Naive B cell (primary cell): ENCODE data around the gene PRIMA1. TPM values are rescaled to one million over a fixed set of nuclear protein-coding genes. Genes with fewer than 3 reads are reported as not detected.
A peak's percentile ranks its signal among the peaks of the same experiment; 100 is the strongest.

Experiments
- ATAC-seq, 2 donors: fragments of 150-1000 bp; cut with Tn5 transposase; 2 replicates each; pipeline ENCODE4 v1.10.0; 2021; ENCODE audit warnings: low read depth in 2 of 2, mild to moderate bottlenecking in 2 of 2, moderate library complexity in 2 of 2
- DNase-seq: peaks from one replicate; pipeline ENCODE4 v3.0.0; 2022
- H3K27ac Mint-ChIP-seq, 6 donors: one replicate each; pipeline ENCODE4 v1.8.0; 2020 to 2022; ENCODE audit warnings: mild to moderate bottlenecking in 6 of 6, mixed read lengths in 6 of 6, moderate library complexity in 5 of 6, inconsistent platforms in 2 of 6
- H3K27me3 Mint-ChIP-seq, 3 donors: one replicate each; pipeline ENCODE4 v1.8.0; 2021 to 2022; ENCODE audit warnings: mixed read lengths in 3 of 3, mild to moderate bottlenecking in 1 of 3
- H3K36me3 Mint-ChIP-seq, 2 donors: one replicate each; pipeline ENCODE4 v1.8.0; 2020 to 2022; ENCODE audit warnings: mixed read lengths in 2 of 2, inconsistent platforms in 1 of 2, mild to moderate bottlenecking in 1 of 2
- H3K4me1 Mint-ChIP-seq, 3 donors: one replicate each; pipeline ENCODE4 v1.8.0; 2020 to 2022; ENCODE audit warnings: mixed read lengths in 3 of 3, inconsistent platforms in 1 of 3, mild to moderate bottlenecking in 1 of 3, moderate library complexity in 1 of 3
- H3K4me3 Mint-ChIP-seq, 8 donors: one replicate each; pipeline ENCODE4 v1.8.0; 2020 to 2022; ENCODE audit warnings: mild to moderate bottlenecking in 8 of 8, mixed read lengths in 8 of 8, moderate library complexity in 8 of 8, inconsistent platforms in 2 of 8
- H3K9me3 Mint-ChIP-seq, 7 donors: one replicate each; pipeline ENCODE4 v1.8.0; 2020 to 2022; ENCODE audit warnings: mixed read lengths in 7 of 7, mild to moderate bottlenecking in 5 of 7, inconsistent platforms in 2 of 7, moderate library complexity in 1 of 7
- polyA plus RNA-seq, 6 donors: library from polyadenylated mRNA; unstranded; fragments of 300-500 nt; fragmentation: Illumina TruSeq; gene quantifications; one replicate each; pipeline ENCODE4 v1.2.3, GENCODE V29; 2021; ENCODE audit warnings: low read depth in 6 of 6

Gene PRIMA1
- polyA plus RNA-seq, 6 donors from 2014 or later, result not detected

GRCh38 chr14:93703941-93704340 lies 84.3 kb downstream of the PRIMA1 start:
- Mint-ChIP-seq H3K27ac (no peak overlapping the region), H3K36me3 (no peaks in the 10 kb centered on the region), H3K9me3 (peaks cover 4 to 36% (median 16%) of the 10 kb centered on the region in 7 donors), H3K4me3 (no peak overlapping the region), H3K4me1 (no peaks in the 10 kb centered on the region), H3K27me3 (peaks cover 11 to 39% (median 22%) of the 10 kb centered on the region in 3 donors)
- no peak for ATAC-seq
- DNase-seq, result no peak

GRCh38 chr14:93702946-93703345 lies 85.3 kb downstream of the PRIMA1 start:
- Mint-ChIP-seq H3K9me3 (peaks cover 4 to 40% (median 19%) of the 10 kb centered on the region in 7 donors), H3K27ac (no peak overlapping the region), H3K4me3 (no peak overlapping the region), H3K27me3 (peaks cover 7 to 39% (median 22%) of the 10 kb centered on the region in 3 donors), H3K4me1 (no peaks in the 10 kb centered on the region), H3K36me3 (no peaks in the 10 kb centered on the region)
- no peak for DNase-seq
- no peak for ATAC-seq

GRCh38 chr14:93701562-93701961 lies 86.7 kb downstream of the PRIMA1 start:
- no peak for DNase-seq
- no peak overlapping the region for H3K27ac Mint-ChIP-seq
- no peak for ATAC-seq
- H3K4me3 Mint-ChIP-seq, result no peak overlapping the region
- H3K27me3 Mint-ChIP-seq, result peaks cover 7 to 39% (median 22%) of the 10 kb centered on the region in 3 donors
- no peaks in the 10 kb centered on the region for H3K4me1 Mint-ChIP-seq
- no peaks in the 10 kb centered on the region for H3K36me3 Mint-ChIP-seq
- peaks cover 4 to 49% (median 25%) of the 10 kb centered on the region in 7 donors for H3K9me3 Mint-ChIP-seq

GRCh38 chr14:93700928-93701327 lies 87.4 kb downstream of the PRIMA1 start:
- Mint-ChIP-seq H3K27me3 (peaks cover 7 to 39% (median 22%) of the 10 kb centered on the region in 3 donors), H3K9me3 (peaks cover 4 to 53% (median 26%) of the 10 kb centered on the region in 7 donors), H3K27ac (peak overlapping the region in 1 of 6 donors; percentile 13), H3K36me3 (no peaks in the 10 kb centered on the region), H3K4me1 (no peaks in the 10 kb centered on the region), H3K4me3 (no peak overlapping the region)
- ATAC-seq, result no peak
- no peak for DNase-seq

- no peaks in the 10 kb centered on the region for H3K36me3 Mint-ChIP-seq
- H3K27me3 Mint-ChIP-seq, result peaks cover 14 to 17% (median 14%) of the 10 kb centered on the region in 3 donors
- H3K4me3 Mint-ChIP-seq, result no peak overlapping the region
- no peaks in the 10 kb centered on the region for H3K4me1 Mint-ChIP-seq
- ATAC-seq (no peak), DNase-seq (no peak)
- peaks cover 3 to 17% (median 13%) of the 10 kb centered on the region in 7 donors for H3K9me3 Mint-ChIP-seq
- H3K27ac Mint-ChIP-seq, result no peak overlapping the region
Measured at GRCh38 chr14:93693914-93694313, 94.4 kb downstream of the PRIMA1 start.

- Mint-ChIP-seq H3K9me3 (peaks cover 0 to 5% (median 3%) of the 10 kb centered on the region in 7 donors), H3K27ac (no peak overlapping the region), H3K36me3 (no peaks in the 10 kb centered on the region), H3K4me1 (no peaks in the 10 kb centered on the region), H3K27me3 (peaks cover 32 to 40% (median 34%) of the 10 kb centered on the region in 3 donors), H3K4me3 (no peak overlapping the region)
- no peak for DNase-seq
- no peak for ATAC-seq
Measured at GRCh38 chr14:93691042-93691780, 97.1 kb downstream of the PRIMA1 start.

- H3K36me3 Mint-ChIP-seq, result no peaks in the 10 kb centered on the region
- no peaks in the 10 kb centered on the region for H3K4me1 Mint-ChIP-seq
- H3K27ac Mint-ChIP-seq, result no peak overlapping the region
- peaks cover 39 to 47% (median 40%) of the 10 kb centered on the region in 3 donors for H3K27me3 Mint-ChIP-seq
- H3K4me3 Mint-ChIP-seq, result no peak overlapping the region
- DNase-seq, result no peak
- no peak for ATAC-seq
- peaks cover 0 to 3% (median 0%) of the 10 kb centered on the region in 7 donors for H3K9me3 Mint-ChIP-seq
Measured at GRCh38 chr14:93690146-93690545, 98.1 kb downstream of the PRIMA1 start.

- H3K9me3 Mint-ChIP-seq, result peaks cover 0 to 3% (median 0%) of the 10 kb centered on the region in 7 donors
- H3K36me3 Mint-ChIP-seq, result no peaks in the 10 kb centered on the region
- no peak overlapping the region for H3K4me3 Mint-ChIP-seq
Measured at GRCh38 chr14:93688820-93689219, 99.5 kb downstream of the PRIMA1 start.

GRCh38 chr14:93688239-93688666 lies 100.0 kb downstream of the PRIMA1 start:
- no peak for DNase-seq
- H3K4me1 Mint-ChIP-seq, result no peaks in the 10 kb centered on the region
- H3K9me3 Mint-ChIP-seq, result peaks cover 0 to 3% (median 0%) of the 10 kb centered on the region in 7 donors
- peaks cover 35 to 47% (median 39%) of the 10 kb centered on the region in 3 donors for H3K27me3 Mint-ChIP-seq
- peak overlapping the region in 1 of 8 donors; percentile 29 for H3K4me3 Mint-ChIP-seq
- ATAC-seq, result no peak
- H3K27ac Mint-ChIP-seq, result no peak overlapping the region
- no peaks in the 10 kb centered on the region for H3K36me3 Mint-ChIP-seq

More at GRCh38 chr14:93688820-93689219, 99.5 kb downstream of the PRIMA1 start:
- Mint-ChIP-seq H3K4me1 (no peaks in the 10 kb centered on the region), H3K27ac (peak overlapping the region in 1 of 6 donors; percentile 16), H3K27me3 (peaks cover 35 to 47% (median 39%) of the 10 kb centered on the region in 3 donors)
- DNase-seq (no peak), ATAC-seq (no peak)

GRCh38 chr14:93686268-93686667 lies 102.0 kb downstream of the PRIMA1 start:
- Mint-ChIP-seq H3K36me3 (no peaks in the 10 kb centered on the region), H3K27me3 (peaks cover 37 to 47% (median 38%) of the 10 kb centered on the region in 3 donors), H3K4me3 (no peak overlapping the region), H3K4me1 (no peaks in the 10 kb centered on the region), H3K9me3 (peaks cover 0 to 3% (median 0%) of the 10 kb centered on the region in 7 donors), H3K27ac (no peak overlapping the region)
- ATAC-seq, result no peak
- no peak for DNase-seq

- Mint-ChIP-seq H3K36me3 (no peaks in the 10 kb centered on the region), H3K4me3 (no peak overlapping the region), H3K4me1 (no peaks in the 10 kb centered on the region), H3K27ac (no peak overlapping the region), H3K9me3 (peaks cover 0 to 3% (median 0%) of the 10 kb centered on the region in 7 donors), H3K27me3 (peaks cover 34 to 46% (median 43%) of the 10 kb centered on the region in 3 donors)
- ATAC-seq (no peak), DNase-seq (no peak)
Measured at GRCh38 chr14:93685121-93685895, 103.0 kb downstream of the PRIMA1 start.

GRCh38 chr14:93683226-93683625 lies 105.1 kb downstream of the PRIMA1 start:
- DNase-seq, result no peak
- Mint-ChIP-seq H3K27ac (no peak overlapping the region), H3K4me3 (no peak overlapping the region), H3K27me3 (peaks cover 24 to 34% (median 27%) of the 10 kb centered on the region in 3 donors), H3K9me3 (peaks cover 0 to 3% (median 0%) of the 10 kb centered on the region in 7 donors), H3K4me1 (no peaks in the 10 kb centered on the region), H3K36me3 (no peaks in the 10 kb centered on the region)
- no peak for ATAC-seq

GRCh38 chr14:93682459-93682858 lies 105.8 kb downstream of the PRIMA1 start:
- H3K4me1 Mint-ChIP-seq, result no peaks in the 10 kb centered on the region

More at GRCh38 chr14:93682459-93682858, 105.8 kb downstream of the PRIMA1 start:
- Mint-ChIP-seq H3K36me3 (no peaks in the 10 kb centered on the region), H3K4me3 (no peak overlapping the region), H3K9me3 (peaks cover 0 to 3% (median 0%) of the 10 kb centered on the region in 7 donors), H3K27me3 (peaks cover 18 to 26% (median 20%) of the 10 kb centered on the region in 3 donors), H3K27ac (no peak overlapping the region)
- ATAC-seq (no peak), DNase-seq (no peak)
